ENCODE data around the gene DHRSX. TPM values are rescaled to one million over a fixed set of nuclear protein-coding genes. Genes with fewer than 3 reads are reported as not detected.

Gene DHRSX
- total RNA-seq, 1 donor from 2014 or later: 37.1 TPM

GRCh38 chrX:2262668-2263055 is 238.1 kb downstream of the DHRSX start:
- Mint-ChIP-seq H3K27me3 (ENCODE audit: unreplicated experiment) (peaks cover 18% of the 10 kb centered on the region), H3K4me1 (ENCODE audit: low read depth, unreplicated experiment) (peaks cover 3% of the 10 kb centered on the region), H3K4me3 (ENCODE audit: unreplicated experiment) (no peak overlapping the region), H3K27ac (ENCODE audit: unreplicated experiment) (no peak overlapping the region), H3K9me3 (ENCODE audit: unreplicated experiment) (peaks cover 14% of the 10 kb centered on the region), H3K36me3 (ENCODE audit: unreplicated experiment) (no peaks in the 10 kb centered on the region)
- no peak for TF ChIP-seq CTCF (IDR thresholded peaks at IDR 0.05; ENCODE audit: partially characterized antibody, unreplicated experiment)
- DNase-seq: peak; percentile 44

- Mint-ChIP-seq H3K4me1 (ENCODE audit: low read depth, unreplicated experiment) (peaks cover 3% of the 10 kb centered on the region), H3K36me3 (ENCODE audit: unreplicated experiment) (no peaks in the 10 kb centered on the region), H3K4me3 (ENCODE audit: unreplicated experiment) (no peak overlapping the region), H3K9me3 (ENCODE audit: unreplicated experiment) (peaks cover 15% of the 10 kb centered on the region), H3K27ac (ENCODE audit: unreplicated experiment) (no peak overlapping the region), H3K27me3 (ENCODE audit: unreplicated experiment) (peaks cover 18% of the 10 kb centered on the region)
- no peak for DNase-seq
- no peak for TF ChIP-seq CTCF (IDR thresholded peaks at IDR 0.05; ENCODE audit: partially characterized antibody, unreplicated experiment)
Measured at GRCh38 chrX:2261831-2262667, 238.7 kb downstream of the DHRSX start.

- no peak for TF ChIP-seq CTCF (IDR thresholded peaks at IDR 0.05; ENCODE audit: partially characterized antibody, unreplicated experiment)
- H3K36me3 Mint-ChIP-seq (ENCODE audit: unreplicated experiment): peaks cover 15% of the 10 kb centered on the region
- H3K4me3 Mint-ChIP-seq (ENCODE audit: unreplicated experiment): no peak overlapping the region
Measured at GRCh38 chrX:2252331-2253065, 248.3 kb downstream of the DHRSX start.

GRCh38 chrX:2251211-2251610 is 249.6 kb downstream of the DHRSX start:
- H3K4me1 Mint-ChIP-seq (ENCODE audit: low read depth, unreplicated experiment): no peaks in the 10 kb centered on the region
- peaks cover 2% of the 10 kb centered on the region for H3K9me3 Mint-ChIP-seq (ENCODE audit: unreplicated experiment)
- no peak for DNase-seq
- H3K27ac Mint-ChIP-seq (ENCODE audit: unreplicated experiment): no peak overlapping the region
- no peak for TF ChIP-seq CTCF (IDR thresholded peaks at IDR 0.05; ENCODE audit: partially characterized antibody, unreplicated experiment)
- H3K36me3 Mint-ChIP-seq (ENCODE audit: unreplicated experiment): peaks cover 15% of the 10 kb centered on the region
- H3K27me3 Mint-ChIP-seq (ENCODE audit: unreplicated experiment): no peaks in the 10 kb centered on the region
- H3K4me3 Mint-ChIP-seq (ENCODE audit: unreplicated experiment): no peak overlapping the region

More at GRCh38 chrX:2252331-2253065, 248.3 kb downstream of the DHRSX start:
- Mint-ChIP-seq H3K27me3 (ENCODE audit: unreplicated experiment) (no peaks in the 10 kb centered on the region), H3K27ac (ENCODE audit: unreplicated experiment) (no peak overlapping the region), H3K9me3 (ENCODE audit: unreplicated experiment) (peaks cover 4% of the 10 kb centered on the region), H3K4me1 (ENCODE audit: low read depth, unreplicated experiment) (no peaks in the 10 kb centered on the region)
- no peak for DNase-seq
